Fibroblast of upper back skin (primary cell): ENCODE results near the gene PCYT1B.
"Not testable (repeated sequence)": the region's sequence is repeated elsewhere in the genome, so short reads cannot be mapped to it uniquely, and the experiment has no call there.

ENCODE experiments used
- DNase-seq: peaks from one replicate; pipeline ENCODE4 v3.0.0-alpha.2; 2013

PCYT1B gene

DNA sequence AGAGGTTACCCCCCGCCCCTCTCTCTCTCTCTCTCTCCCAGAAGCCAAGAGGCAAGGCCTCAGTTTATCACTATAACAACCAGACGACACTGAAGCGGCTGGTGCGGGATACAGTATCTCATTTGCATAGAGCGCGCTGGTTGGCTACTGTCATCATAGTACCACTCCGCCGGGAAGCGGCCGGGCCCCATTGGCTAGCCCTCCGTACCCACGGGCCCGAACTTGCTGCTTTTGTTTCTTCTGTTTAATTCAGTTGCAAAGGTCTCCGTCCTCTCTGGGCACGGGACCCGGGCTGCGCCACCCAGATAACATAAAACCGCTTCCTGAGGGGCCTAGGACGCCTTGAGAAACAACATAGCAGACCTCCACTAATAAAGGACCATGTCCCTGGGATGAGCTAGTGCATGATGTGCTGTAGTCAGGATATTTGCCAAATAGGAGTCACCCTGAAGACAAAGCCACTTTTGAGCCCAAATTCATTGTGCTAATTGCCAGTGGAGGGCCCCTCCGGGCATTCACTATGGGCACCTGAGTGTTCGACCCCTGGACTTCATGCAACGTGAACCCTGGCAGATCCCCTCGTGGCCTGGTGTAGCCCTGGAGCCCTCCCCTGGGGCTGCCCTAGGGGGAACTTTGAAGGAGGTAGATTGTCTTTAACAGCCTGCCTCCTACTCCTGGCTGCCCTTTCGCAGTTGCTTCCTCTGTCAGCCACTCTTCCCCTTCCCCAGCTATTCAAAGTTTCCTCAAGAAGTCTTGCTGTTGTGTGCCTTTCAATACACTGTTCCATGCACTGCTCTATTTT is at the start of gene PCYT1B:
Gene PCYT1B (minus strand): TSS at position 91 of the 802 bp plus-strand sequence. CDS start 242 bp downstream, outside the sequence.
- DNase-seq: peak; percentile 57

DNA sequence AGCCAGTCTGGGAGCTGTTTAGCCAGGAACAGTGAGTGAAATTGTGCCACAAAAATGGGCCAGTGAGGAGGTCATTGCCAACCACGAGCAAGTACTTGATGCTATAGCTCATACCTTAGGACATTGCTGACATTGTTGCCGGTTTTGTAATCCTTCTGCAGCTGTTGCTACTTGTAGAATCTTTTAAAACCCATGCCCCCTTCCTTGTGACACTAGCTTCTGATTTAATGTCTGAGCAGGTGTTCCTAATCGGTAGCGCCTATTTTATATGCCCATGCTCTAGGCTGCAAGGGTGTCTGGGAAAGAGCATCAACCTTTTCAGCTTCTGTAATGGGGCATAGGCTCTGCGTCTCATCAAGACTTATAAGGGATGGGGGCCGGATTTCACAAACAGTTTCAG is 49.1 kb upstream of the PCYT1B start:
- DNase-seq: no peak

DNA sequence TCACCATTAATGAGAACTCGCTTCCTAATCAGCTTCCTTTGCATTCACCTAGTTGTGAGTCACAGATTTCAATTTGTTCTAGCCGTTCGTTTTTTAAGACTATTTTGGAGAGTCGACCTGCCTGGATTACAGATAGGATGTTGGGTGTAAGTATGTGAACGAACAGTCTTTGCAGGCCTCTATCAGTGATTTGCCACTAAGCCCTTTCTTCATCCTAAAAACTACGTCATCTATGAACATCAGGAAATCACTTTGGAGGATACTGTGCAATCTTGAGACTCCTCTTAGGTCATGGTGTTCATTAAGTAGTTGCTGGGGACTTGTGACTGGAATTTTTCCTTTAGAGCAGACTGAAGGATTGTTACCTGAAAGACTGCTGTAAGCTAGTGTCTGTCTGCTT is 47.7 kb upstream of the PCYT1B start:
- DNase-seq: no peak

DNA sequence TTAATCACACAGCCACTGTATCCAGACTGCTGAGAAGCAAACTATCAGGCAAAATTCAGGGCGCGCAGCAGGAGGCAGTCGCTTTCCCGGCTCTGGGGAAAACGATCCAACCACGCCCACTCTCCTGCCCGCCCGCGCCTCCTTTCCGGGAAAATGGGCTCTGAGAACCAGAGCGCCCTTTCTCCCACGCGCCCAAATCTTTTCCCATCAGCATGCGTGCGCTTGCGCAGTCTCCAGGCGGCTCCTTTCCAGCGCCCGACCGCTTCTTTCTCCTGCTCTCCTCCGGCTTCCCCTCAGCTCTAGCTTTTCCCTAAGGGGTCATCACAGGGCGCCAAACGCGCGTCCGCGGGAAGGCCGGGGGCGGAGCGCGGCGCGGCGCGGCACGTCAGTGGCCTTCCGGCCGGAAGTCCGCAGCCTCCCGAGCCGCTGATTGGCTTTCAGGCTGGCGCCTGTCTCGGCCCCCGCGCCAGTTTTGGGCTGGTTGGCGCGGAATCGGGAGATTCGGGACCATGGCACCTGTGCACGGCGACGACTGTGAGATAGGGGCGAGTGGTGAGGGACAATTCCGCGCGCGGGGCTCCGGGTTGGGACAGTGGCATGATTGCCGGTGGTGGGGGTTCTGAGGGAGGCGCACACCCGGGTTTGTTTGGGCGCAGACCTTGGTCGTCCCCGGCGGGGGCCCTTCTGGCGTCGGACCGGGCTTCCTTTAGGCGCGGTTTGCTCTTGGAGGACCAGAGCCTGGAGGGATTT is 46.5 kb upstream of the PCYT1B start, which contains the start of gene POLA1:
Gene POLA1 (plus strand): TSS at position 466 of the 750 bp plus-strand sequence. CDS start 44 bp downstream, at position 510.
- peak; percentile 95 for DNase-seq

DNA sequence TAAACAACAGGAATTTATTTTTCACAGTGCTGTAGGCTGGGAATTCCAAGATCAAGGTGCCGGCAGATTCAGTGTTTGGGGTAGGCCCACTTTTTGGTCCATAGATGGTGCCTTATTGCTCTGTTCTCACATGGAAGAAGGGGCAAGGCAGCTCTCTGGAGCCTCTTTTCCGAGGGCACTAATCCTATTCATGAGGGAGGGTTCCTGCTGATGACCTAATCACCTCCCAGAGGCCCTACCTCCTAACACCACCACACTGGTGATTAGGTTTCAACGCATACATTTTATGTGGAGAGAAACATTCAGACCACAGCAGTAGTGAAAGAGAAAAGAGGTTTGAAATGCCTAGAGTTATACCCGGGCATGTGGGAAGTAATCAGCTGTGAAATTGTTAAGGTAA is 45.2 kb upstream of the PCYT1B start:
- no peak for DNase-seq

DNA sequence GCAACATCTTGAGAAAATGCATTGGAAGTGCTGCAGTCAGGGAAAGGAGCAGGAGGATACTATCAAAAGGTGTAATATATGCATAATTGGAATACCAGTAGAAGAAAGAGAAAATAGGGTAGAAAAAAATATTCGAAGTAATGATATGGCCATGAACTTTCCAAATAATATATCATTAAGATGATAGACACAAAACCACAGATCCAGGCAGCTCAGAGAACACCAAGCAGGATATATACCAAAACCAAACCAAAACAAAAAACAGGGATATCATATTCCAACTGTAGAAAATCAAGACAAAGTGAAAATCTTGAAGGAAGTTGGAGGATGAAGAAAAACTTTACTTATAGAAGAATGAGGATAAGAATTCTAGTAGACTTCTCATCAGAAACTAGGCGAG is 36.9 kb upstream of the PCYT1B start:
- DNase-seq: no peak

DNA sequence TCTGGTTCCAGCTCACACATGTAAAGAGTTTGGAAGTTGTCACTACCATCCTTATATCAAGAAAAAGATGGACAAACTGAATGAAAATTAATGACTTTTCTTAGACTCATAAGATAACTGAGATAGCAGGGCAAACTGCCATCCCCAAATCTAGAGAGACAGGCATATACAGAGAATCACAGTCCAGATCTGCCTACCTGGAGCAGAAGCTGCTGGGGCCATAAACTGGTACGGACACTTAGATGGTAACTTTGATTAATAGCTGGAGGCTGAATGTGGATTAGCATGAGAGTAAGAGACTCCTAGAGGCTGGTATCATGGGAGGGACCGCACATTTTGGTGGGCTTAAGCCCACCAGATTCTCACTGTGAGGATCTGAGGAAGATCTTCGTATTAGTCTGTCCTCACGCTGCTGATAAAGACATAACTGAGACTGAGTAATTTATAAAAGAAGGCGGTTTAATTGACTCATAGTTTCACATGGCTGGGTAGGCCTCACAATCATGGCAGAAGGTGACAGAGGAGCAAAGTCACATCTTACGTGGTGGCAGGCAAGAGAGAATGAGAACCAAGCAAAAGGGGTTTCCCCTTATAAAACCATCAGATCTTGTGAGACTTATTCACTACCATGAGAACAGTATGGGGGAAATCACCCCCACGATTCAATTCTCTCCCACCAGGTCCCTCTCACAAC is 35.7 kb upstream of the PCYT1B start:
- no peak for DNase-seq

DNA sequence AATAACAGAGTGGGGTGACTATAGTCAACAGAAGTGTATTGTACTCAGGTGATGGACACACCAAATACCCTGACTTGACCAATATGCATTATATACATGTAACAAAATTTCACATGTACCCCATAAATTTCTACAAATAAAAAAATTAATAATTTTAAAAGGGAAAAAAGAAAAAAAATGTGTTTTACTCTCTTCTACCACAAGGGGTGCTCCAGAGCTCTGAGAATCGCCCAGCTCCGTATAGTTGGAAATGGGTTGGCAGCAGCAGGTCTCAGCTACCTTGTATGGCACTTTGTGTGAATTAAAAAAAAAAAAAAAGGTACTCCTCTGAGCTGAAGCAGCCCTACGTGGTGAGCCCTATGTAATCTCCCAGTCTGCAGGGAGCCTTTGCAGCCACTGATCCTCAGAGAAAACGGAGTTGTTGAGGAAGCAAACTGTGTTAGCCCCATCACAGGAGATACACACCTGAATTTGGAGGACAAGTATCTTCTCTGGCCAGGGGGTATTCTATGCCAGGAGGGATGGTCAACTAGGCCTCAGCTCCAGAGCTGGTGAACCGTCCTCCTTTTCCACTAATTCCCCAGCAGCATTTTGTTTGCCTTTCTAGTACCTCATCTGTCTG is 29.4 kb upstream of the PCYT1B start:
- DNase-seq: no peak

DNA sequence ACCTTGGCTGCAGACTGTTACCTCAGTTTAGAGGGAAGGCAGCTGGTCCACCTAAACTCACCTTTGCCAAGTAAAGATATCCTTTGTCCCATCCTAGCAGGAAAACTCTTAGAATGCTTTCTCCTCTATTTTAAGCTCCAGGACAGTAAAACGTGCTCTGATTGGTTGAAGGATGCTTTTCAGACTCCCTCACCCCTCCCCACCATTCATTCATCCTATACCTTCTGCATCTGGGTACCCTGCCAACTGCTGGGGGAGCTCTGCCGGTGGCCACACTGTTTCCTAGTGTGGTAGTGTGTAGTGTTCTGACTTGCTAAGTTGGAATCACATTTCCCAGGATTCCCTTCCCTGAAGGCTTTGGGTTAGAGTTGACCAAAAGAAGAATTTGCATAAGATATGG is 26.3 kb upstream of the PCYT1B start:
- DNase-seq: no peak

DNA sequence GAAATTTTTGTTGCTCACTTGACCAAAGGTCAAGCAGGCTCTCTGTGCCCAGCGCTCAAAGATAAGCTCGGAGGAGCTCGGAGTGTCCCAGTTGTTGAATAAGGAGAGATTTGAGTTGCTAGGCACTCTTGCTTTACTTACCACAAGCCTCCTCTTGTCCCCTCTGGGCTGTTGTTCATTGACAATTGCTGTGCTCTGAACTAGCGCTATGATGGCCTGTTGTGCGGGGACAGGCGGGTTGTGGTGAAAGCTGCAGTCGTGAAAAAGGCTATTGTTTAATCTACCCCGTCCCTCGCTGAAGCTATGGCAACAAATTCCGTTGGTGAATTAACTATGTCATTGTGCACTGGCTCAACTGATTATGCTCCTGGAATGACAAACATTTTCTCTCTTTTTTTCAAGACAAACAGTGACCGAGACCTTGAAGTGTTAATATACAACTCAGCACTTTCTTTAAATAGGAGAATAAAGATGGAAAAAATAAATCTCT is 25.6 kb upstream of the PCYT1B start:
- DNase-seq: no peak

DNA sequence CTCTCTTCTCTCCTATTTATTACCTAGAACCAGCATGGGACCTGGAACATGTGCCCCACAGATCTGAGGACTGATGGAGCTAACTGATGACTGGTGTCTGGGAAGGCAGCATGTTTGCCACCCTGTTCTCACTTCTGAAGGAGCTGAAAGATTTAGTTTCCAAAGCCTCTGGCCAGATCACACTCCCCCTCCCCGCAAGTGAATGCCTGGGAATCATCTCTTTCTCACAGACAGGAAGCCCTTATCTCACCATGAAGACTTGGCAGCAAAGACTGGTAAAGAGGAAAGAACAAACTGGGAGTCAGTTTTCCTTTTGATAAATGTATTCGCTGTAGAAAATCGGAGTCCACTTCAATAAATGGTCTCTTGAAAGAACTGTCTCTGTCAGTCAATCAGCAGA is 21.0 kb upstream of the PCYT1B start:
- DNase-seq: no peak

DNA sequence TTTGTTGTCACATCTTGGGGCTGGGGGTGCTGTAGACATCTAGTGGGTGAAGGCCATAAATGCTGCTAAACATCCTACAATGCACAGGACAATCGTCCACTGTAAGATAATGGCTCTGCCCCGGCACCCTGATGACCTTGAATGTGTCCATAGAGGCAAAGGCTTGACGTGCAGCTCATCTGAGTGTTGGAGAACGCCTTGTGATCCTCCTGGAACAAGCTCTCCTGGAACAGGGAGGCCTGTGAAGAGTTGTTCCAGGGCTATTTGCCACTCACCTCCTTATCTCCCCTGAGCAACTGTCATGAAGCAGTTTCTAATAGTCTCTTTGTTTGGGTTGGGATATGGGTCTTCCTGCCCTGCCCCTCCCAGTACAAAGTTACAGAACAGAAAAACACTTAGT is 15.2 kb upstream of the PCYT1B start:
- DNase-seq: no peak

DNA sequence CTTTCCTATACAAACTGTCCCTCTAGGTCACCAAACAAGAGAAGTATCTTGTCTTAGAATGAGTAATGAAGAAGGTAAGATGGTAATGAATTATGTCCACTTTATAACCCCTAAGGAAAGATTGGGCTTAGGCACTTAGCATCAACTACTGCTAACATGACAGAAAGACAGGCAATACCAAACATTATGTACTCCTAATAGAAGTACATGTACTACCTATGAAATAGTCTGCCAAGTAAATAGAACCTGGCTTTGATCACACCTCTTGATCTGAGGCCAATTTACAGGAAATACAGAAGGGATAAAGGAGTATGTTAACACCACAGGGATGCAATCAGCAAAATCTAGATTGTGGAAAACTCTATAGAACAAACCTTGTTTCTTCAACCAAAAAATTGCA is 14.1 kb upstream of the PCYT1B start:
- DNase-seq: no peak

DNA sequence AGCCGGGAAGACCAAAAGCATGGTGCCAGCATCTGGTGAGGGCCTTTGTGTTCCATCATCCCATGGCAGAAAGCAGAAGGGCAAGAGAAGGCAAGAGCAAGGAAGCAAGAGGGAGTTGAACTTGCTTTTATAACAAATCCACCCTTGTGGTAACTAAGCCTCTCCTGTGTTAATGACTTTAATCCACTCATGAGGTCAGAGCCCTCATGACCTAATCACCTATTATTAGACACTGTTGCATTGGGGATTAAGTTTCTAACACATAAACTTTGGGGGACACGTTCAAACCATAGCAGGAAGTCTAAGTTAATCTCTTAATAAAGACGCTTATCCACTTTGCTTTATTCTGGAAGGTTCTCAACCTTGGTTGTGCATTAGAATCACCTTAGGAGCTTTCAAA is 12.5 kb upstream of the PCYT1B start:
- no peak for DNase-seq

DNA sequence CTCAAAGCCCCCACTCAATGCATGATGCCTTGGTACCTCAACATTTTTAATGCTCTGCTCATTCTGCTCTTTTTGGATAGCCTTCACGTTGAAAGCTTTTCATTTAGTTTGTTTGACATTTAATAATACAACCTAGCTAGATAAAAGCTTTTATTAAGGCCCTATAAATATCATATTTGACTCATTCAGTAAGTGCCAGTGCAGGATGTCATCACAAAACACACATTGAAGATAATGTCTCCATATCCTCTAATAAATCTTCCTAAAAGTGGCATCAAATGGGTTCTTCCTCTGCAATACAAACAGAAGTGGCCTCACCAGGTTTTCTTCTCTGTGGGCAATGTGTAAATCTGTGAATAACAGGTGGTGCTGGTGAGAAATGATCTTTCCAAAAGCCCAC is 12.0 kb upstream of the PCYT1B start:
- DNase-seq: no peak

DNA sequence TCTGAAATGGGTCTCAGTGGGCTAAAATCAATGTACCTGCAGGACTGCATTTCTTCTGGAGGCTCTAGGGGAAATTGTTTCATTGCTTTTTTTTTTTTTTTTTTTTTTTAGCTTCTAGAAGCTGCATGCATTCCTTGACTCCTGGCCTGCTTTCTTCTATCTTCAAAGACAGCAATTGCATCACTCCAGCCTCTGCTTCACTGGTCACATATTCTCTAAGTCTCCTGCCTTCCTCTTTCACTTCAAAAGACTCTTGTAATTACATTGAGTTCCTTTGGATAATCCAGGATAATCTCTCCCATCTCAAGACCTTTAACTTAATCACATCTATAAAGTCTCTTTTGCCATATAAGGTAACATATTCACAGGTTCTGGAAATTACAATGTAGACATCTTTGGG is 11.3 kb upstream of the PCYT1B start:
- DNase-seq: no peak

DNA sequence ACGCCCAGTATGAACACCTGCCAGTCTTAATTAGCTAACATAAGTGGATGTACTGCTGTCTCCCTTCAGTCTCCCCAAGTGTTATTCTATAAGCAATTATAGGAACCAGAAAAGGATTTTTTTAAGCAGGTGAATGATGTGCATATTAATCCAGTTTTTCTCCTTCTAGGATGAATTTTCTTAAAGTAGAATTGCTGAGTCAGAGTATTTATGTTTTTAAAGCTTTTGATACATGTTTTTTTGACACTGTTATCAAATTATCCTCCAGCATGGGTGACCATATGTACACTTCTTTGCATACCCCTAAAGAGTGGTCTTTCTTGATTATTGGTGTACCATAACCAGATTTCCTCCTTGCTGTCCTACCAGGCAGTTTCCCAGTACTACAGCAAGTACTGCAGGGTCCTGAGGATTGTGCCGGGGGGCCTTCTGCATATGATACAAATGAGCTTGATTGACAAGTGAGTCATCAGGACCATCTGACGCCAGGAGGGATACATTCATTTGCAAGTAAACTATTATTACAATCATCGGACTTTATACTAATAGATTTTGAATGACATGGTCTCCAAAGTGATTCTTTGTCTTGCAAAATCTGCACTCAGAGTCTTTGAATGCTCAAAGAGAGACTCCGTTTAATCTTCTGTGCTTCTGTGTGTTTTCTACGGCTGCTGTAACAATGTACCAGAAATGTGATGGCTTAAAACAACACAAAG is 10.7 kb upstream of the PCYT1B start:
- DNase-seq: no peak

DNA sequence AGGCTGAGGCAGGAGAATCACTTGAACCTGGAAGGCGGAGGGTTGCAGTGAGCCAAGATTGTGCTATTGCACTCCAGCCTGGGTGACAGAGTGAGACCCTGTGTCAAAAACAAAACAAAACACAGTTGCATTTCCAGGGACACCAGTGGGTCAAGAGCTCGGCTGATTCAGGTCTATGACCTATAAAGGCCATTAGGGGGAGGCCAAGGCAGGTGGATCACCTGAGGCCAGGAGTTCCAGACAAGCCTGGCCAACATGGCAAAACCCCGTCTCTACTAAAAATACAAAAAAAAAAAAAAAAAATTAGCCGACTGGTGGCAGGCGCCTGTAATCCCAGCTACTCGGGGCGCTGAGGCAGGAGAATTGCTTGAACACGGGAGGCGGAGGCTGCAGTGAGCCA is 8.5 kb upstream of the PCYT1B start:
- not testable (repeated sequence) for DNase-seq

DNA sequence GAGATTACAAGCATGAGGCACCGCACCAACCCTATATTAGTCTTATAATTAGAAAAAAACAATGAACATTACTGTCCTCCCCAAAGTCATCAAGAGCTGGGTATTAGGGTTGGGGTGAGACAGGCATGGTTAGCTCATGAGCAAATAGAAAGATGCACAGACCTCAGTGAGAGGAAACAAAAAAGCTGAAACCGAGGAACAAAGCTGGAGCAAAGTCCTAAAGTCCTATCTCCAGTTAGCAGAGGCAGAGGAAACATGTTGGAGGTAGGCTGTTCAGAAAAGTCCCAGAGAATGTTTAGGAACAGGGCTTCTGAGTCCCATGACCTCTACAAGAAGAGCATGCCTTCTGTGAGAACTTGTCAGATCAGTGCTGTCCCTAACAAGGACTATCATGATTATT is 4.6 kb upstream of the PCYT1B start:
- no peak for DNase-seq

DNA sequence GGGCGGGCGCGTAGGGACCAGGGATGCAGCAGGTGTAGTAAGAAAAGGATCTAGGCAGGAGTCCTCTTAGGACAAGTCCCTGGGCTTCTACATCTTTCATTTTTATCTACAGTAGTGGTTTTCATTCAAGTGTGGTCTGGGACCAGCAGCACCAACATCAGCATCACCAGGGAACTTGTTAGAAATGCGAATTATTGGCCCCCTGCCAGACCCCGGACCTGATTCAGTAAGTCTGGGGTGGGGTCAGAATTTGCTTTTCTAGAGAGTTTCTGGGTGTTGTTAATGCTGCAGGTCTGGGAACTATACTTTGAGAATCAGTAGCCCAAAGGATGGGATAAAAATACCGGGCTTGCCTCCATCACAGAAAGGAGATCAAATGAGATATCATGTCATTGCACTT is 1.3 kb upstream of the PCYT1B start:
- DNase-seq: no peak

DNA sequence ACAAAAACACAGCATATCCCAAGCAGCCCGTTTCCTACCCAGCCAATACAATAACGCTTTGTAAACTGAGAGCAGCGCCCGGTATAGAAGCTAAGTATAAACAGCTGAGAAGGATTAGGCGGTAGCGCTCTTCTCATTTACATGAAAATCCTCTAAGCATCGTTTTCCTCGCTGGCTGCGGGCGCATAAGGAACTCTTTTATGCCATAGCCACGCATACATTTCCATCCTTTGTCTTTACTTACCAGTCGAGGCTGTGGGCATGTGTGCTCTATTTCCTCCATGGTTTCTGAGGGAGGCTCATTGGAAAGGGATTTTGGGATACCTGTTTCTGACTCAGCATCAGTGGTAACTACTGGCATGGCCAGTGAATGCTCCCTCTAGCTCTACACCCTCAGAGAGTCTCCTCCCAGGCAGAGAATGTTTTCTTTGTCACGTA is 383 bp downstream of the PCYT1B start:
- peak; percentile 5 for DNase-seq

DNA sequence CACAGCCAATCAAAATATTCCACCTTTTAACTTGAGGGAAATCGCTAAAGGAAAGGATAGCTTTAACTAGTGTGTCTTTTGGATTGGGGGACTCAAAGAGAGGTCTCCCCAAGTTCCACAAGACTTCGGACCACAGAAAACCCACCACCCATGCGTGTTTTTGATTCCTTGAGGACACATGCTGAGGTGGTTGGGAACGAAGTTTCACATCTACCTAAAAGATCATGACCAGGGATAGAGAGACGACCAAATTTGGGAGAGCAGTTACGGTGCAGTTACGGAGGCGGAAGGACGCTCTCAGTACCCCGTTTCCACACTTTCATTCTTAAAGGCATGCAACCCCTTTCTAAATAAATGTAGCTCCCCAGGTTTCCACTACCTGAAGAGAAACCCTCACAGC is 1.1 kb downstream of the PCYT1B start:
- no peak for DNase-seq
